HEK293 (cell line): Measurements from ENCODE around the gene ARL5A.
A peak's percentile ranks its signal among the peaks of the same experiment; 100 is the strongest.

Source experiments
- CTCF ChIA-PET: fragments of 350-600 bp; formaldehyde crosslinking; extraction: SDS; loops from one replicate; lab custom pipeline; 2021; ENCODE audit warnings: antibody characterized with exemption; lab: Yijun Ruan, JAX
- POLR2A ChIA-PET: fragments of 300-600 bp; formaldehyde crosslinking; extraction: SDS; loops from one replicate; lab custom pipeline; 2020; ENCODE audit warnings: antibody characterized with exemption, inconsistent platforms; lab: Yijun Ruan, JAX
- H3K27ac ChIP-seq: fragments of 200-500 bp; sonication (Bioruptor generic); 2 replicates; pipeline ENCODE4 v1.5.1; 2014; ENCODE audit warnings: low read depth, low read length, control low read depth, inconsistent platforms; ENCODE audit errors: extremely low read depth
- H3K36me3 ChIP-seq, 2 experiments: fragments of 200-500 bp in 1 of 2; sonication (Bioruptor generic) in 1 of 2; 1 replicate in 1 of 2; 2 replicates in 1 of 2; pipeline ENCODE4 v1.5.1; 2014 to 2017; ENCODE audit warnings: inconsistent platforms in 2 of 2, low read length in 2 of 2; ENCODE audit not compliant: control insufficient read depth in 2 of 2, insufficient read depth in 1 of 2
- H3K4me1 ChIP-seq: fragments of 200-500 bp; sonication (Bioruptor generic); 2 replicates; pipeline ENCODE4 v1.5.1; 2014; ENCODE audit warnings: mild to moderate bottlenecking, low read length, inconsistent platforms; ENCODE audit not compliant: control insufficient read depth, insufficient read depth
- H3K4me3 ChIP-seq: 2 replicates; pipeline ENCODE4 v1.5.1; 2011; ENCODE audit warnings: low read depth, mild to moderate bottlenecking, control low read depth, low read length, moderate library complexity
- H3K9me3 ChIP-seq: fragments of 200-500 bp; sonication (Bioruptor generic); 2 replicates; pipeline ENCODE4 v1.5.1; 2014; ENCODE audit warnings: low read depth, low read length, inconsistent platforms; ENCODE audit not compliant: control insufficient read depth, insufficient read depth
- BCL11B ChIP-seq: fragments of 450-650 bp; formaldehyde crosslinking; IDR thresholded peaks from 2 replicates; pipeline ENCODE4 v1.5.1; 2016; ENCODE audit warnings: low read depth, missing biosample characterization, missing genetic modification characterization
- GLI2 ChIP-seq: fragments of 450-650 bp; formaldehyde crosslinking; IDR thresholded peaks from 2 replicates; pipeline ENCODE4; 2017; ENCODE audit warnings: missing biosample characterization, missing genetic modification characterization, low read depth, borderline replicate concordance
- YY1 ChIP-seq: fragments of 450-650 bp; formaldehyde crosslinking; IDR thresholded peaks from 2 replicates; pipeline ENCODE4 v1.5.1; 2018; ENCODE audit warnings: missing biosample characterization, missing genetic modification characterization
- ZBTB17 ChIP-seq: fragments of 450-650 bp; formaldehyde crosslinking; IDR thresholded peaks from 2 replicates; pipeline ENCODE4 v1.5.1; 2016; ENCODE audit warnings: missing biosample characterization, missing genetic modification characterization
- ZBTB20 ChIP-seq: fragments of 450-650 bp; formaldehyde crosslinking; IDR thresholded peaks from 2 replicates; pipeline ENCODE4 v1.5.1; 2016; ENCODE audit warnings: missing biosample characterization, missing genetic modification characterization
- ZBTB48 ChIP-seq: fragments of 450-650 bp; formaldehyde crosslinking; IDR thresholded peaks from 2 replicates; pipeline ENCODE4 v1.5.1; 2016; ENCODE audit warnings: missing biosample characterization, missing genetic modification characterization
- ZNF114 ChIP-seq: fragments of 450-650 bp; formaldehyde crosslinking; IDR thresholded peaks from 2 replicates; pipeline ENCODE4 v1.5.0; 2017; ENCODE audit warnings: missing biosample characterization, missing genetic modification characterization
- ZNF140 ChIP-seq: fragments of 450-650 bp; formaldehyde crosslinking; IDR thresholded peaks from 2 replicates; pipeline ENCODE4 v1.5.1; 2016; ENCODE audit warnings: missing biosample characterization, missing genetic modification characterization
- ZNF19 ChIP-seq: fragments of 450-650 bp; formaldehyde crosslinking; IDR thresholded peaks from 2 replicates; pipeline ENCODE4; 2016; ENCODE audit warnings: missing biosample characterization, missing genetic modification characterization, low read depth
- ZNF223 ChIP-seq: fragments of 450-650 bp; formaldehyde crosslinking; IDR thresholded peaks from 2 replicates; pipeline ENCODE4 v1.5.1; 2016; ENCODE audit warnings: missing biosample characterization, missing genetic modification characterization
- ZNF23 ChIP-seq: fragments of 450-650 bp; formaldehyde crosslinking; IDR thresholded peaks from 2 replicates; pipeline ENCODE4 v1.5.1; 2016; ENCODE audit warnings: missing biosample characterization, missing genetic modification characterization, borderline replicate concordance
- ZNF292 ChIP-seq: fragments of 450-650 bp; formaldehyde crosslinking; IDR thresholded peaks from 2 replicates; pipeline ENCODE4 v1.5.1; 2016; ENCODE audit warnings: low read depth, missing biosample characterization, missing genetic modification characterization, borderline replicate concordance
- ZNF302 ChIP-seq: fragments of 450-650 bp; formaldehyde crosslinking; IDR thresholded peaks from 2 replicates; pipeline ENCODE4 v1.5.1; 2016; ENCODE audit warnings: missing biosample characterization, missing genetic modification characterization, low read depth
- ZNF394 ChIP-seq: fragments of 450-650 bp; formaldehyde crosslinking; IDR thresholded peaks from 2 replicates; pipeline ENCODE4 v1.5.1; 2016; ENCODE audit warnings: missing biosample characterization, missing genetic modification characterization, mild to moderate bottlenecking, moderate library complexity, borderline replicate concordance
- ZNF473 ChIP-seq: fragments of 450-650 bp; formaldehyde crosslinking; IDR thresholded peaks from 2 replicates; pipeline ENCODE4 v1.5.1; 2017; ENCODE audit warnings: missing biosample characterization, missing genetic modification characterization
- ZNF561 ChIP-seq: fragments of 450-650 bp; IDR thresholded peaks from 2 replicates; pipeline ENCODE4 v1.5.1; 2018; ENCODE audit warnings: missing biosample characterization, missing genetic modification characterization, borderline replicate concordance
- ZNF580 ChIP-seq: fragments of 450-650 bp; formaldehyde crosslinking; IDR thresholded peaks from 2 replicates; pipeline ENCODE4 v1.5.1; 2016; ENCODE audit warnings: missing biosample characterization, missing genetic modification characterization
- ZNF600 ChIP-seq: fragments of 450-650 bp; formaldehyde crosslinking; IDR thresholded peaks from 2 replicates; pipeline ENCODE4 v1.5.1; 2016; ENCODE audit warnings: missing biosample characterization, missing genetic modification characterization
- ZNF660 ChIP-seq: fragments of 450-650 bp; IDR thresholded peaks from 2 replicates; pipeline ENCODE4 v1.5.1; 2018; ENCODE audit warnings: missing biosample characterization, mild to moderate bottlenecking, missing genetic modification characterization
- ZNF791 ChIP-seq: fragments of 450-650 bp; formaldehyde crosslinking; IDR thresholded peaks from 2 replicates; pipeline ENCODE4 v1.5.1; 2016; ENCODE audit warnings: missing biosample characterization, missing genetic modification characterization
- ZSCAN5A ChIP-seq: fragments of 450-650 bp; formaldehyde crosslinking; IDR thresholded peaks from 2 replicates; pipeline ENCODE4 v1.5.1; 2016; ENCODE audit warnings: missing biosample characterization, missing genetic modification characterization
- TF ChIP-seq, protein P1 (sequence below): fragments of 450-650 bp; formaldehyde crosslinking; IDR thresholded peaks from 2 replicates; pipeline ENCODE4 v1.5.1; 2016; ENCODE audit warnings: missing biosample characterization, missing genetic modification characterization

ARL5A gene

DNA sequence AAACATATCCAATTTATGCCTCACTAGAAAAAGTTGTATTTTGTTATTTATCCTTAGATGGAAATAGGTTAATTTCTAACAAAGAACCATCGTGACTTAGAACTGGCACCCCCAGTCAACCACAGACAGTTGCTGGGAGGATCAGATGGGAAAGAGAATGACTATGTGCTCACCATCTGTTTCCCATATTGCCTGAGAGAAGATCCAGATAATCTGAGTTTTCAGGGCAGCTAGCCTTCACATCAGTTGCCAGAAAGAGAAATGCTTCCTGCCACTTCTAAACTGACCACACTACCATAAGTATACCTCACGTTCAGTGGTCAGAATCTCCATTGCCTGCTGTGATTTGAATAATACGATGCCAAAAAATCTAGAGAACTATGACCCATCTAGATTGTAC lies 65.5 kb downstream of the ARL5A start (continued):
- TF ChIP-seq, protein P1, sequence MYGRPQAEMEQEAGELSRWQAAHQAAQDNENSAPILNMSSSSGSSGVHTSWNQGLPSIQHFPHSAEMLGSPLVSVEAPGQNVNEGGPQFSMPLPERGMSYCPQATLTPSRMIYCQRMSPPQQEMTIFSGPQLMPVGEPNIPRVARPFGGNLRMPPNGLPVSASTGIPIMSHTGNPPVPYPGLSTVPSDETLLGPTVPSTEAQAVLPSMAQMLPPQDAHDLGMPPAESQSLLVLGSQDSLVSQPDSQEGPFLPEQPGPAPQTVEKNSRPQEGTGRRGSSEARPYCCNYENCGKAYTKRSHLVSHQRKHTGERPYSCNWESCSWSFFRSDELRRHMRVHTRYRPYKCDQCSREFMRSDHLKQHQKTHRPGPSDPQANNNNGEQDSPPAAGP (tag by site-specific recombination), result no peak
- TF ChIP-seq ZBTB20 (no peak), ZNF19 (no peak), BCL11B (tag by site-specific recombination) (no peak), ZNF394 (tag by site-specific recombination) (no peak)

DNA sequence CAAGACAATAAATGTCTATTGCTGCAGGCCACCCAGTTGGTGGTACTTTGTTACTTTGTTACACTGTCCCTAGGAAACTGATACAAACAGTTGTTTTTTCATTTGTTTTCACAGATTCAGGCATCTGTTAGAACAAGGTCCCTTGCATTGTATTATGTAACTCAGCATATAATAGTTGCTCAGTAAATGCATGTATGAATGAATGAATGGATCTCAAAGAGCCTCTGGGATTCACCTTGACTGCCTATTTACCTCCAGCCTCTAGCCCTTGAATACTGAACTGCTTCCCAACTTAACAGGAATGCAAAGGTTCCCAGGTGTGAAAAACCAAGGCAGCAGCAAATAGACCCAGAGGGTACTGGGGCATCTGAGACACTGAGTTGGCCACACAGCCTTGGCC lies 66.5 kb downstream of the ARL5A start:
- POLR2A ChIA-PET, result no interaction called here

GRCh38 chr2:151761193-151761592 lies 67.0 kb downstream of the ARL5A start:
- no peak for TF ChIP-seq ZBTB48
- POLR2A ChIA-PET, result no interaction called here
- no peak overlapping the region for H3K4me3 ChIP-seq
- CTCF ChIA-PET, result no interaction called here
- H3K9me3 ChIP-seq, result no peaks in the 10 kb centered on the region
- no peak overlapping the region for H3K27ac ChIP-seq
- no peaks in the 10 kb centered on the region for H3K36me3 ChIP-seq
- H3K4me1 ChIP-seq, result peaks cover 5% of the 10 kb centered on the region

More for the DNA sequence above, 66.5 kb downstream of the ARL5A start:
- H3K4me3 ChIP-seq, result no peak overlapping the region
- no peak for TF ChIP-seq ZNF561
- no peak for TF ChIP-seq YY1 (tag by site-specific recombination)
- TF ChIP-seq GLI2, result no peak
- peaks cover 5% of the 10 kb centered on the region for H3K4me1 ChIP-seq
- H3K27ac ChIP-seq, result no peak overlapping the region
- H3K36me3 ChIP-seq, result no peaks in the 10 kb centered on the region
- H3K9me3 ChIP-seq, result no peaks in the 10 kb centered on the region
- CTCF ChIA-PET, result no interaction called here

DNA sequence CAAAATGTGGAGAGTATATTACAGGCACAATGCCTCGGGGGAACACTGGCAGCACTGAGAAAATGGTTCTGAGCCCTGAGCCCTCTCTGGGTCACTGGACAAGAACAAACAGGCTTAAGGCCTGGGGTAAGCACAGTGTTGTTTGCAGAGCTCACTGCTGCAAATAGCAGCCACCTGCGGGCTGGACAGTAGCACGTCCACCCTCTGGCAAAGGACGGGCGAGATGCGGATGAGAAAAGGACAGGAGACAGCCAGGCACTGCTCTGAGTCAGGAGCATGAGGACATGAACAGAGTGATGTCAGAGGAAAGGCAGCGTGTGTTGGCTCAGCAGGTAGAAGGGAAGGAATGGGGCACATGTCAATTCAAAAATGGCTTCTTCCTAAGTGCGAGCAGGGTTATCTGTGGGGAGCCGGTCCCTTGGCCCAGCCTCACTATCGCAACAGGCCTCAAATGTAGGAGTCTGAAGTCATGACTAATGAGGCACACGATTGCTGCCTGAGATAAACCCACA lies 68.0 kb downstream of the ARL5A start:
- CTCF ChIA-PET, result no interaction called here
- Histone ChIP-seq H3K27ac (no peak overlapping the region), H3K9me3 (no peaks in the 10 kb centered on the region), H3K4me3 (no peak overlapping the region), H3K4me1 (peaks cover under 1% of the 10 kb centered on the region), H3K36me3 (no peaks in the 10 kb centered on the region)
- TF ChIP-seq GLI2 (no peak), ZNF600 (tag by site-specific recombination) (0 out of 2 replicates have a peak, but pooled peaks have one; percentile 27)
- POLR2A ChIA-PET, result no interaction called here

- CTCF ChIA-PET, result interaction anchor here (0.7 kb wide), 1 partner anchor 109 kb away, joined by 3 read pairs; no protein-coding TSS in a partner anchor
- Histone ChIP-seq H3K4me3 (no peak overlapping the region), H3K36me3 (no peaks in the 10 kb centered on the region), H3K4me1 (no peaks in the 10 kb centered on the region; the same call in 1 of the 2 replicates), H3K9me3 (no peaks in the 10 kb centered on the region)
- TF ChIP-seq ZNF580 (tag by site-specific recombination), result no peak
- TF ChIP-seq ZNF302, result no peak
- TF ChIP-seq ZBTB17, result peak; percentile 81
- TF ChIP-seq, all 188 proteins: peak for 1
- POLR2A ChIA-PET, result no interaction called here
- no peak overlapping the region for H3K27ac ChIP-seq
These were observed 69.5 kb downstream of the ARL5A start for GRCh38 chr2:151758744-151759143.

DNA sequence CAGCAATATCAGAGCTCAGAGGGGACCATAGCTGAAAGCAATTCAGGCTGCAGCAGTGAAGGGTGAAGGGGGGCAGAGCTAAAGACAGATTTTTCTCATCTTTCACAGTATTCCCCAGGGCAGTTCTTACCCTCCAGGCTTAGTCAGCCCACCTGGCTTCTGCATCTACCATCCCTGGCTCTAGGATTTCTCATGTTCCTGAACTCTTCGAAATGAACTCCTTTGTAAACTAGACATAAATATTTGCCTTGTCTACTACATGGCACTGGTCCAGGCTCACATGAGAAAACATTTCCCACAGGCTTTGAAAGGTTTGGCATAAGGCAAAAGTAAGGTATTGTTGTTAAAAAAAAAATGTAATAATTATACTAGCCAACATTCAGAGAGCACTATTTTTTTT lies 70.4 kb downstream of the ARL5A start:
- POLR2A ChIA-PET, result no interaction called here
- Histone ChIP-seq H3K36me3 (no peaks in the 10 kb centered on the region), H3K27ac (no peak overlapping the region), H3K4me1 (no peaks in the 10 kb centered on the region; the same call in 1 of the 2 replicates), H3K9me3 (no peaks in the 10 kb centered on the region), H3K4me3 (no peak overlapping the region)
- CTCF ChIA-PET, result no interaction called here
- TF ChIP-seq ZNF23 (tag by site-specific recombination) (no peak), ZNF473 (no peak), ZNF114 (no peak), ZNF660 (tag by site-specific recombination) (no peak), ZNF292 (tag by site-specific recombination) (no peak), ZNF791 (tag by site-specific recombination) (no peak), ZNF223 (no peak), YY1 (tag by site-specific recombination) (no peak), ZSCAN5A (tag by site-specific recombination) (no peak), ZNF140 (tag by site-specific recombination) (no peak)
